Breast epithelium (tissue), 3 donors: ENCODE results near the gene CRCP.

Experiments used
- CTCF ChIP-seq, 3 donors: fragments of 450-650 bp; IDR thresholded peaks; one replicate each; pipeline ENCODE4 v1.5.1; 2016 to 2017; ENCODE audit warnings: antibody characterized with exemption in 3 of 3, mild to moderate bottlenecking in 3 of 3, moderate library complexity in 3 of 3
- POLR2A ChIP-seq: fragments of 450-650 bp; IDR thresholded peaks from one replicate; pipeline ENCODE4 v1.6.1; 2016; ENCODE audit warnings: antibody characterized with exemption, mild to moderate bottlenecking, moderate library complexity
- POLR2AphosphoS5 ChIP-seq, 3 donors: sonication (generic); formaldehyde crosslinking; IDR thresholded peaks; one replicate each; pipeline ENCODE4 v1.6.1; 2017; ENCODE audit warnings: antibody characterized with exemption in 3 of 3

- TF ChIP-seq CTCF (IDR thresholded peaks at IDR 0.05), result no peak
- TF ChIP-seq POLR2AphosphoS5 (IDR thresholded peaks at IDR 0.05), result no peak
- no peak for TF ChIP-seq POLR2A
Observed at GRCh38 chr7:66082886-66083415, 31.7 kb upstream of the CRCP start.
